OCI-LY3 (cell line): ENCODE results near the gene LDLRAD4.

Experiments
- H2AFZ ChIP-seq: fragments of 200-600, 300-600 bp; shearing (Covaris generic); 2 replicates; pipeline ENCODE4 v1.6.0; 2014; ENCODE audit warnings: antibody characterized with exemption, low read depth, low read length
- H3K27ac ChIP-seq: fragments of 200-600, 300-600 bp; sonication (generic); 2 replicates; pipeline ENCODE4 v1.5.1; 2014; ENCODE audit warnings: mild to moderate bottlenecking, low read length, moderate library complexity, mixed read lengths
- H3K27me3 ChIP-seq: fragments of 200-600, 300-600 bp; sonication (generic); 2 replicates; pipeline ENCODE4 v1.6.1; 2014; ENCODE audit warnings: low read depth, low read length, mixed read lengths
- H3K36me3 ChIP-seq: fragments of 200-600, 300-600 bp; sonication (generic); replicated peaks from 2 replicates; pipeline ENCODE3; 2014; ENCODE audit warnings: low read depth, low read length, mixed read lengths
- H3K4me1 ChIP-seq: fragments of 300-600, 200-600 bp; sonication (generic); 2 replicates; pipeline ENCODE4 v1.6.1; 2014; ENCODE audit warnings: low read length, mixed read lengths
- H3K4me2 ChIP-seq: fragments of 200-600, 300-600 bp; sonication (generic); 2 replicates; pipeline ENCODE4 v1.6.1; 2014; ENCODE audit warnings: low read length, mixed read lengths
- H3K4me3 ChIP-seq: fragments of 300-600, 200-600 bp; sonication (generic); 2 replicates; pipeline ENCODE4 v1.5.1; 2014; ENCODE audit warnings: antibody characterized with exemption, mild to moderate bottlenecking, low read length, moderate library complexity
- H3K79me2 ChIP-seq: fragments of 300-600, 200-600 bp; shearing (Covaris generic); 2 replicates; pipeline ENCODE4 v1.6.1; 2014; ENCODE audit warnings: mild to moderate bottlenecking, low read length, mixed read lengths
- H3K9ac ChIP-seq: fragments of 300-600, 200-600 bp; shearing (Covaris generic); 2 replicates; pipeline ENCODE4 v1.6.0; 2014; ENCODE audit warnings: mild to moderate bottlenecking, low read length, moderate library complexity
- H3K9me3 ChIP-seq: fragments of 200-600, 300-600 bp; shearing (Covaris generic); 2 replicates; pipeline ENCODE4 v1.6.1; 2014; ENCODE audit warnings: low read length, mixed read lengths; ENCODE audit not compliant: insufficient read depth
- H4K20me1 ChIP-seq: fragments of 200-600, 300-600 bp; sonication (generic); 2 replicates; pipeline ENCODE4 v1.6.1; 2016; ENCODE audit warnings: low read length, mixed read lengths; ENCODE audit not compliant: insufficient read depth
- CTCF ChIP-seq: fragments of 200-600, 300-600 bp; sonication (generic); IDR thresholded peaks from 2 replicates; pipeline ENCODE4 v1.5.1; 2014; ENCODE audit warnings: antibody characterized with exemption, low read length, low read depth
- EZH2phosphoT487 ChIP-seq: fragments of 200-600 bp; shearing (Covaris generic); IDR thresholded peaks from 2 replicates; pipeline ENCODE4 v1.6.1; 2018; ENCODE audit warnings: antibody characterized with exemption, mixed run types, low read depth

Gene LDLRAD4

GRCh38 chr18:13549880-13550232 is 331.3 kb downstream of the LDLRAD4 start:
- Histone ChIP-seq H3K79me2 (no peaks in the 10 kb centered on the region), H3K9ac (no peak overlapping the region), H3K4me1 (peaks cover 11% of the 10 kb centered on the region), H3K4me3 (no peak overlapping the region), H3K9me3 (no peaks in the 10 kb centered on the region), H3K27me3 (peaks cover 23% of the 10 kb centered on the region), H3K36me3 (no peaks in the 10 kb centered on the region), H2AFZ (no peak overlapping the region), H3K27ac (no peak overlapping the region), H3K4me2 (peak overlapping the region; percentile 37; the same call in 1 of the 2 replicates), H4K20me1 (no peaks in the 10 kb centered on the region)
- TF ChIP-seq EZH2phosphoT487: no peak
- no peak for TF ChIP-seq CTCF

DNA sequence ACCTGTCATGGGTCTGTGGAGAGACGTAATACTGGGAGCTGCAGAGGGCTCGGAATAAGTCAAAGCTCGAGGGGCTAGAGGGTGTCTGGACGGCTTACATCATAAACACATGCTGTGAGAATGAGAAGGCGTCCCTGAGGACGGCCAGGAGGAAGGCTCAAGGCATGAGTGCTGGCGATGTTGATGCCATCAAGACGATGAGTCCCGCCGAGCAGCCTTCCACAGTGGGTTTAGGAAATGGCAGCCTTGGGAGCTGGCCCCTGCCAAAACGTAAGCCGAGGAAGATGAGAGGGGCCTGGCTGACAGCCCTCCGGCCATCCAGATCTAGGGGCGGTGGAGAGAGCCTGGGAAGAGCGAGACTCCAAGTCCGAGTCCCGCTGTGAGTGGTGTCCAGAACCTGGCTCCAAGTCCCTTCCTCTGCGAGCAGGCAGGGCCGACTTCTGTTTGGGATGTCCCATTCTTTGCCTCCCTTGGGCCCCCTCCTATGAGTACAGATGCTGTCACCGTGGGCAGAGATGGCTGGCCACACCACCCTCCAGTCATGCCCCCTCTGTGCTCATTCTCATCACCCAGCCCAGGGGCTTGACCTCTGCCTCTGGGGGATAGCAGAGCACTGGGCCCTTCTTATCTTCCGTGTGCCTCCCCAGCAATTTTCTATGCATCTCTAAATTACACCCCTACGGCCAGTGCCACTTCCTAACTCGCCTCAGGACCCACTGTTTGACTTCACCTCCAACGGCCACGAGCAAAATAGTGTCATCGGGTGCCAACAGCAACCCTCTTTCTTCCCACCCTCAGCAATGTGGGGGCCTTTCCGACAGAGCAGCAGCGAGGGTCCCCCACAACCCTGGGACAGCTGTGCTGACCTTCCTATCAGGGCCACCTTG is 332.1 kb downstream of the LDLRAD4 start:
- no peaks in the 10 kb centered on the region for H3K36me3 ChIP-seq
- H2AFZ ChIP-seq: no peak overlapping the region
- H3K9ac ChIP-seq: no peak overlapping the region
- no peak overlapping the region for H3K27ac ChIP-seq
- H3K4me1 ChIP-seq: peaks cover 11% of the 10 kb centered on the region
- H3K4me2 ChIP-seq: no peak overlapping the region
- H4K20me1 ChIP-seq: no peaks in the 10 kb centered on the region
- peaks cover 25% of the 10 kb centered on the region for H3K27me3 ChIP-seq
- H3K9me3 ChIP-seq: no peaks in the 10 kb centered on the region
- H3K79me2 ChIP-seq: no peaks in the 10 kb centered on the region
- no peak for TF ChIP-seq EZH2phosphoT487
- no peak for TF ChIP-seq CTCF
- H3K4me3 ChIP-seq: no peak overlapping the region

DNA sequence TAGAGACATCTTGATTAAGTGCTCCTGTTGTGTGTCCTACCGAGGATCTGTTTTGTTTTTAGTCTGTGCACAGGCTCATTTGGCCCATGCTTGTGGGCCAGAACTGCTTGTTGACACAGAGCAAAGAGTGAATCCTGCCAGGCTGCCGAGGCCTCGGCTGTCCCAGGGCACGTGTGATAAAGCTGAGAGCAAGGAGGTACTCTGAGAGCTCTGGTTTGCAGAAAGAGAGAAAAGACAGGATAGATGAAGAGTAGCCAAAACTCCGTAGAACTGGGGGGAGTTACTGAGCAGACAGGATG is 332.7 kb downstream of the LDLRAD4 start:
- H3K36me3 ChIP-seq: no peaks in the 10 kb centered on the region
- TF ChIP-seq CTCF: no peak
- TF ChIP-seq EZH2phosphoT487: no peak
- no peaks in the 10 kb centered on the region for H3K79me2 ChIP-seq
- no peak overlapping the region for H3K4me3 ChIP-seq
- H3K27ac ChIP-seq: no peak overlapping the region
- peaks cover 30% of the 10 kb centered on the region for H3K27me3 ChIP-seq
- H2AFZ ChIP-seq: no peak overlapping the region
- no peak overlapping the region for H3K9ac ChIP-seq
- no peak overlapping the region for H3K4me2 ChIP-seq
- H3K4me1 ChIP-seq: peaks cover 11% of the 10 kb centered on the region
- no peaks in the 10 kb centered on the region for H3K9me3 ChIP-seq
- no peaks in the 10 kb centered on the region for H4K20me1 ChIP-seq

DNA sequence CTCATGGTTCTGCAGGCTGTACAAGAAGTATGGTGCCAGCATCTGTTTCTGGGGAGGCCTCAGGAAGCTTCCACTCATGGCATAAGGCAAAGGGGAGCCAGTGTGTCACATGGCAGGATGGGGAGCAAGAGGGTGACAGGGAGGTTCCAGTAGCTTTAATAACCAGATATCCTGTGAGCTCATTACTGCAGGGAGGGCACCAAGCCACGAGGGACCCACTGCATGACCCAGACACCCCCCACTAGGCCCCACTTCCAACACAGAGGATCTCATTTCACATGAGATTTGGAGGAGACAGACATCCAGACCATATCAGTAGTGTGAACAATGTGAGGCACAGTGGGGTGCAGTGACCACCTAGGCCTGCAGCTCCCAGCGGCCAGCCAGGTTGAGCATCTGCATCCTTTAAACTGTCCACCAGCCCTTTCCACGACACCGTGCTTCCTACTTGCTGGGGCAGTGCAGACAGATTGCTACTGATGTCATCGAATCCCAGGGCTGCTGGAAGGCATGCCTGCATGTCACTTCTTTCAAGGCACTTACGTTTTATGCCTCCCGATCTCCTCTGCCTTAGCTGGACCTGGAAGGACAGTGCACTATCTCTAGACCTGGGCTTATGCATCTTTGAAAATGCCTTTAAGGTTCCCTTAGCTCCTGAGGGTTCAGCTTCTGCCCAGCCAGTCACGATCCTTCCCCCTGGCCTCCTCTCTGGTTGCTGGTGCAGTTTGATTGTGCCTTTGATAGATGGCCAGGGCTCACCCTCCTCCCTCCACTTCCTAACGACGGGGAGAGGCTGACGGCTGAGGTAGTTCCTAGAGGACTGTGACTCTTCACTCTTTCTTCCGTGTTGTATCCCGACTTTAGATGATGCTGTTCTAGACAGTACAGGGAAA is 333.5 kb downstream of the LDLRAD4 start:
- Histone ChIP-seq H3K4me1 (peaks cover 11% of the 10 kb centered on the region), H3K36me3 (no peaks in the 10 kb centered on the region)

More for the DNA sequence above, 333.5 kb downstream of the LDLRAD4 start:
- Histone ChIP-seq H3K79me2 (no peaks in the 10 kb centered on the region), H3K4me3 (no peak overlapping the region), H3K27me3 (peaks cover 34% of the 10 kb centered on the region), H2AFZ (no peak overlapping the region), H3K9me3 (no peaks in the 10 kb centered on the region), H4K20me1 (no peaks in the 10 kb centered on the region), H3K27ac (no peak overlapping the region), H3K4me2 (no peak overlapping the region), H3K9ac (no peak overlapping the region)
- TF ChIP-seq CTCF: no peak
- TF ChIP-seq EZH2phosphoT487: no peak
